Endothelial cell of umbilical vein (primary cell): ENCODE measurements around the gene ENTPD6. TPM values are rescaled to one million over a fixed set of nuclear protein-coding genes. Genes with fewer than 3 reads are reported as not detected.

Experiments
- BruUV-seq: library from RNA; stranded (reverse); fragments of 400-500 nt; replicated peaks from 2 replicates; lab custom pipeline; 2021; lab: Mats Ljungman, UMichigan
- CTCF ChIA-PET: fragments of 300-600, 350-600 bp; sonication (Branson Sonifier 250); formaldehyde crosslinking; loops from one replicate; lab custom pipeline; 2021; ENCODE audit warnings: antibody characterized with exemption, inconsistent platforms; lab: Charles Lee
- POLR2A ChIA-PET: fragments of 300-600, 350-600 bp; sonication (Branson Sonifier 250); formaldehyde crosslinking; loops from one replicate; lab custom pipeline; 2021; ENCODE audit warnings: antibody characterized with exemption, inconsistent platforms; lab: Charles Lee
- DNase-seq: peaks from one replicate; pipeline ENCODE4 v3.0.0-alpha.2; 2011; ENCODE audit warnings: low read depth, low spot score
- FAIRE-seq: peaks from 2 replicates; lab custom pipeline; 2011; peaks lifted over from hg19 to GRCh38; lab: Jason Lieb, UNC
- H2AFZ ChIP-seq: 2 replicates; pipeline ENCODE4 v1.6.0; 2012; ENCODE audit warnings: low read depth, low read length, control low read depth, inconsistent platforms
- H3K27ac ChIP-seq: 2 replicates; pipeline ENCODE4 v1.5.1; 2011; ENCODE audit warnings: low read depth, mild to moderate bottlenecking, control low read depth, low read length, moderate library complexity; ENCODE audit not compliant: insufficient read depth
- H3K27me3 ChIP-seq, 2 experiments: 2 replicates each; pipeline versions ENCODE4 v1.6.0 to v1.6.1; 2011; ENCODE audit warnings: low read length in 2 of 2, mixed read lengths in 1 of 2; ENCODE audit not compliant: control insufficient read depth in 2 of 2, insufficient read depth in 2 of 2
- H3K36me3 ChIP-seq, 2 experiments: 2 replicates in 1 of 2; 3 replicates in 1 of 2; pipeline ENCODE4 v1.5.1; 2011; ENCODE audit warnings: low read length in 2 of 2, mild to moderate bottlenecking in 1 of 2, moderate library complexity in 1 of 2; ENCODE audit not compliant: control insufficient read depth in 2 of 2, insufficient read depth in 2 of 2; ENCODE audit errors: extremely low read depth in 1 of 2
- H3K4me1 ChIP-seq: 3 replicates; pipeline ENCODE4 v1.5.1; 2011; ENCODE audit warnings: mild to moderate bottlenecking, low read length; ENCODE audit not compliant: control insufficient read depth, insufficient read depth; ENCODE audit errors: extremely low read depth
- H3K4me2 ChIP-seq: 2 replicates; pipeline ENCODE4 v1.6.1; 2011; ENCODE audit warnings: low read length, control low read depth, mixed read lengths; ENCODE audit not compliant: insufficient read depth
- H3K4me3 ChIP-seq, 3 experiments: fragments of 200-600 bp in 1 of 3; sonication (generic), shearing (Covaris generic) in 1 of 3; replicated peaks in 1 of 3; 2 replicates each; pipeline ENCODE4 v1.5.1; 2011 to 2016; ENCODE audit warnings: control low read depth in 3 of 3, low read length in 3 of 3, mild to moderate bottlenecking in 2 of 3, inconsistent platforms in 1 of 3, low read depth in 1 of 3, moderate library complexity in 1 of 3; ENCODE audit not compliant: insufficient read depth in 1 of 3
- H3K79me2 ChIP-seq: 2 replicates; pipeline ENCODE4 v1.6.0; 2012; ENCODE audit warnings: low read length, inconsistent platforms; ENCODE audit not compliant: control insufficient read depth, insufficient read depth
- H3K9ac ChIP-seq: replicated peaks from 2 replicates; pipeline ENCODE3; 2011; ENCODE audit warnings: low read length, control low read depth; ENCODE audit not compliant: insufficient read depth; ENCODE audit errors: extremely low read depth
- H3K9me1 ChIP-seq: replicated peaks from 3 replicates; pipeline ENCODE4 v1.6.0; 2011; ENCODE audit warnings: mild to moderate bottlenecking, low read length; ENCODE audit not compliant: control insufficient read depth, insufficient read depth; ENCODE audit errors: extremely low read depth
- H3K9me3 ChIP-seq: replicated peaks from 2 replicates; pipeline ENCODE4 v1.5.1; 2012; ENCODE audit warnings: low read length, inconsistent platforms; ENCODE audit not compliant: control insufficient read depth, insufficient read depth
- H4K20me1 ChIP-seq: replicated peaks from 2 replicates; pipeline ENCODE3; 2011; ENCODE audit warnings: mild to moderate bottlenecking, low read length; ENCODE audit not compliant: control insufficient read depth, insufficient read depth; ENCODE audit errors: extremely low read depth
- EZH2 ChIP-seq: IDR thresholded peaks from 2 replicates; pipeline ENCODE4 v1.6.1; 2012; ENCODE audit warnings: borderline replicate concordance, low read depth, mild to moderate bottlenecking, moderate library complexity, low read length, inconsistent platforms; ENCODE audit not compliant: severe bottlenecking
- FOS ChIP-seq: IDR thresholded peaks from 2 replicates; pipeline ENCODE4 v1.6.1; 2011; ENCODE audit warnings: mild to moderate bottlenecking, low read length, moderate library complexity, borderline replicate concordance; ENCODE audit not compliant: insufficient read depth
- GATA2 ChIP-seq: IDR thresholded peaks from 2 replicates; pipeline ENCODE4 v1.7.0; 2011; ENCODE audit warnings: low read depth, mild to moderate bottlenecking, moderate library complexity, mixed read lengths, low read length; ENCODE audit not compliant: insufficient read length, insufficient read depth
- JUN ChIP-seq: IDR thresholded peaks from 2 replicates; pipeline ENCODE4 v1.6.1; 2011; ENCODE audit warnings: borderline replicate concordance, low read depth; ENCODE audit not compliant: insufficient read length, insufficient read depth
- MYC ChIP-seq: IDR thresholded peaks from one replicate; pipeline ENCODE4 v1.6.1; 2011; ENCODE audit warnings: mild to moderate bottlenecking, low read depth, low read length
- POLR2A ChIP-seq: IDR thresholded peaks from 2 replicates; pipeline ENCODE4 v1.6.1; 2012; ENCODE audit warnings: low read depth, mild to moderate bottlenecking, control low read depth, low read length
- POLR2AphosphoS5 ChIP-seq: IDR thresholded peaks from 2 replicates; pipeline ENCODE4 v1.6.1; 2012; ENCODE audit warnings: low read depth, mild to moderate bottlenecking, control low read depth, low read length, moderate library complexity; ENCODE audit not compliant: insufficient read depth
- dilution Hi-C: fragments of 300-500 bp; cut with MboI; formaldehyde crosslinking; loops from one replicate; pipeline ENCODE4 v1.15.0; 2019; ENCODE audit warnings: low sequenced_read_pairs; ENCODE audit not compliant: extremely low pct_ligation_motif_present
- intact Hi-C: fragments of 100-400 bp; cut with micrococcal nuclease; formaldehyde crosslinking; loops from one replicate; pipeline ENCODE4 v1.10.0; 2022
- polyA plus RNA-seq, 4 experiments: library from polyadenylated mRNA; depleted of rRNA in 3 of 4; stranded (reverse) in 3 of 4; unstranded in 1 of 4; fragments of >200 nt; gene quantifications; 2 replicates each; pipeline versions ENCODE4 v1.2.1 to v1.2.3, GENCODE V29; 2011 to 2012; ENCODE audit warnings: missing spikeins in 1 of 4
- total RNA-seq: library from RNA; stranded (reverse); gene quantifications from 2 replicates; pipeline ENCODE4 v1.2.3, GENCODE V29; 2021
- TF ChIP-seq, protein P1 (sequence below): IDR thresholded peaks from 2 replicates; pipeline ENCODE4 v1.6.1; 2011; ENCODE audit not compliant: insufficient read depth, insufficient read length
- TF ChIP-seq, protein P2 (sequence below), 2 donors: IDR thresholded peaks; 1 replicate in 1 of 2; 2 replicates in 1 of 2; pipeline ENCODE4 v1.5.1; 2011; ENCODE audit warnings: low read length in 2 of 2, mild to moderate bottlenecking in 2 of 2, moderate library complexity in 2 of 2, control low read depth in 1 of 2, inconsistent platforms in 1 of 2, low read depth in 1 of 2; ENCODE audit not compliant: insufficient read depth in 1 of 2; ENCODE audit errors: extremely low read depth in 1 of 2

The ENTPD6 gene
- total and polyA plus RNA-seq, 2 donors (not counting 3 experiments of a cell fraction or from before 2014, with no cell fraction given), result 51.2 to 86.3 TPM

DNA sequence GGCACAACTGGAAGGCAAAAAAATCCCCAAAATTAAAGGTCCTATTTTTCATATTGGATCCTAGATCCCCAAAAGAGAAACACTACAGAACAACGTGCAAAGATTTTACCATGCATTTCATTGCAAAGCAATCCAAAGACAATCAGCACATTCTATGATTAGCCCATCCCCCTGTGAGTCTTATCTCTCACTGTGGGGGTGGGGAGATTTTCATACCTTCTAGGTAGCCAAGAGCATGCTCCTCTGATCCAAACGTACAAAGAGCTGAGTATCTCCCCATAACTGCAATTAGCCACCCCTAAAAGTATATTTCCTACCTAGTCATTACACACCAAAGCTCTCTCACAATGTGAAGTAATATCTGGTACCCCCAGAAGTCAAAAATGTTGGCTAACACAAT, 22.2 kb upstream of the ENTPD6 start:
- FAIRE-seq, result no peak
- intact Hi-C loops, result loop anchor here (10.0 kb wide), 1 partner anchor 1069 kb away; no protein-coding TSS in a partner anchor
- ChIA-PET CTCF (interaction anchor here (0.8 to 1.4 kb wide), 2 partner anchors 20 to 74 kb away, joined by 3 read pairs; partner anchors contain the start of gene PYGB), POLR2A (no interaction called here)
- BruUV-seq, result no TSS peak
- Histone ChIP-seq H3K4me3 (no peak overlapping the region), H3K27ac (no peak overlapping the region), H3K9me3 (no peaks in the 10 kb centered on the region), H3K36me3 (no peaks in the 10 kb centered on the region), H3K9me1 (no peaks in the 10 kb centered on the region), H2AFZ (no peak overlapping the region), H4K20me1 (no peaks in the 10 kb centered on the region), H3K4me2 (no peak overlapping the region), H3K79me2 (no peaks in the 10 kb centered on the region), H3K9ac (no peak overlapping the region), H3K4me1 (no peaks in the 10 kb centered on the region), H3K27me3 (peaks cover 0 to 2% of the 10 kb centered on the region in 2 experiments)
- TF ChIP-seq, protein P1, sequence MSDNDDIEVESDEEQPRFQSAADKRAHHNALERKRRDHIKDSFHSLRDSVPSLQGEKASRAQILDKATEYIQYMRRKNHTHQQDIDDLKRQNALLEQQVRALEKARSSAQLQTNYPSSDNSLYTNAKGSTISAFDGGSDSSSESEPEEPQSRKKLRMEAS, result no peak
- TF ChIP-seq, protein P2, sequence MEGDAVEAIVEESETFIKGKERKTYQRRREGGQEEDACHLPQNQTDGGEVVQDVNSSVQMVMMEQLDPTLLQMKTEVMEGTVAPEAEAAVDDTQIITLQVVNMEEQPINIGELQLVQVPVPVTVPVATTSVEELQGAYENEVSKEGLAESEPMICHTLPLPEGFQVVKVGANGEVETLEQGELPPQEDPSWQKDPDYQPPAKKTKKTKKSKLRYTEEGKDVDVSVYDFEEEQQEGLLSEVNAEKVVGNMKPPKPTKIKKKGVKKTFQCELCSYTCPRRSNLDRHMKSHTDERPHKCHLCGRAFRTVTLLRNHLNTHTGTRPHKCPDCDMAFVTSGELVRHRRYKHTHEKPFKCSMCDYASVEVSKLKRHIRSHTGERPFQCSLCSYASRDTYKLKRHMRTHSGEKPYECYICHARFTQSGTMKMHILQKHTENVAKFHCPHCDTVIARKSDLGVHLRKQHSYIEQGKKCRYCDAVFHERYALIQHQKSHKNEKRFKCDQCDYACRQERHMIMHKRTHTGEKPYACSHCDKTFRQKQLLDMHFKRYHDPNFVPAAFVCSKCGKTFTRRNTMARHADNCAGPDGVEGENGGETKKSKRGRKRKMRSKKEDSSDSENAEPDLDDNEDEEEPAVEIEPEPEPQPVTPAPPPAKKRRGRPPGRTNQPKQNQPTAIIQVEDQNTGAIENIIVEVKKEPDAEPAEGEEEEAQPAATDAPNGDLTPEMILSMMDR (IDR thresholded peaks at IDR 0.05; ENCODE audit: extremely low read depth in 1 of 2, insufficient read depth in 1 of 2, low read depth in 1 of 2, low read length in 2 of 2), result no peak
- TF ChIP-seq MYC (no peak), POLR2AphosphoS5 (no peak), POLR2A (no peak), JUN (no peak), EZH2 (no peak), FOS (no peak), GATA2 (no peak)
- dilution Hi-C loops, result no loop called here
- no peak for DNase-seq
